Mesodermal cell (in vitro differentiated cells): ENCODE results near the gene STRN.

Source experiments
- H3K27ac ChIP-seq: 2 replicates; pipeline ENCODE4 v1.7.0; 2013; ENCODE audit warnings: mild to moderate bottlenecking, low read depth, low read length, moderate library complexity; ENCODE audit not compliant: severe bottlenecking
- H3K36me3 ChIP-seq: 2 replicates; pipeline ENCODE4 v1.7.1; 2013; ENCODE audit warnings: mild to moderate bottlenecking, low read length, moderate library complexity; ENCODE audit not compliant: control insufficient read depth, insufficient read depth
- H3K4me1 ChIP-seq: one replicate; pipeline ENCODE4 v1.7.1; 2013; ENCODE audit warnings: mild to moderate bottlenecking, low read length; ENCODE audit not compliant: insufficient read depth, control insufficient read depth, poor library complexity, severe bottlenecking
- H3K4me3 ChIP-seq: 2 replicates; pipeline ENCODE4 v1.7.0; 2013; ENCODE audit warnings: low read length, control low read depth, mild to moderate bottlenecking; ENCODE audit not compliant: insufficient read depth, poor library complexity, severe bottlenecking; ENCODE audit errors: extremely low read depth
- H3K9me3 ChIP-seq: 2 replicates; pipeline ENCODE4 v1.7.1; 2013; ENCODE audit warnings: mild to moderate bottlenecking, low read length, moderate library complexity; ENCODE audit not compliant: control insufficient read depth
- WGBS, 2 experiments: methylation state at CpG; one replicate each; pipeline ENCODE4 v1.1.5; 2013; ENCODE audit warnings: missing lambda C conversion rate in 2 of 2; ENCODE audit not compliant: insufficient coverage in 2 of 2; 5-methylcytosine and 5-hydroxymethylcytosine counted together

The STRN gene

GRCh38 chr2:36797324-36798070 is 168.8 kb downstream of the STRN start:
- Histone ChIP-seq H3K4me1 (peaks cover 8% of the 10 kb centered on the region), H3K27ac (no peak overlapping the region), H3K36me3 (no peaks in the 10 kb centered on the region), H3K9me3 (no peaks in the 10 kb centered on the region), H3K4me3 (no peak overlapping the region)
- WGBS, 2 experiments: 51 to 56% methylated on average over 6 of the region's 6 CpGs
